ENCODE measurements around the gene GSTA3.

The GSTA3 gene

DNA sequence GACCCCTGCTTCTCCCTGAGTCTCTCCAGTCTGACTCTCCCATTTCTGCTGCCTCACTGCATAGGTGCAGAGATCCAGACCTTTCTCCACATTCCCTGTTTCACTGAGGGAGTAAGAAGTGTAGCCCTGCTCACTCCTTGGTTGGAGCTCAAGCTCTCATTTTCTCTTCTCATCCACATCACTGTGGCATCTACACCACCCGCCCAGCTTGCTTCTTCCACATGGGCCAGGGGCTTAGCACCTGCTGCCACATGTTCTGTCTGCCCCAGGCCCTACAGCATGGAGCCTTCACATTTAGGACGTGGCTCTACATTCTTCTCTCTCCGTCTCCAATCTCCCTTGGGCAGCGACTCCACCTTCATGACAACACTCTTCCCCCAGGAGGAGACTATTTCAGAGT is 60.4 kb downstream of the GSTA3 start:
- DNase-seq, result no peak

Data from bone marrow (tissue), 2 donors.